DLD1 (cell line): Measurements from ENCODE around the gene ITGAE.

Source experiments
- in situ Hi-C: cut with HindIII; loops from 2 replicates; pipeline ENCODE4 v1.10.0; 2017; ENCODE audit warnings: low sequenced_read_pairs

The ITGAE gene

GRCh38 chr17:3697103-3697476 lies 103.9 kb downstream of the ITGAE start:
- in situ Hi-C loops: no loop called here

GRCh38 chr17:3695723-3696411 lies 105.1 kb downstream of the ITGAE start, which contains the start of gene P2RX5:
P2RX5 (minus strand) TSS chr17:3696155; CDS start chr17:3696005, 150 bp downstream.
- in situ Hi-C loops: no loop called here

- in situ Hi-C loops: no loop called here
Observed at GRCh38 chr17:3695129-3695722, 105.8 kb downstream of the ITGAE start.

GRCh38 chr17:3693829-3694231 lies 107.2 kb downstream of the ITGAE start:
- in situ Hi-C loops: no loop called here

- in situ Hi-C loops: no loop called here
Observed at GRCh38 chr17:3693141-3693540, 107.8 kb downstream of the ITGAE start.

GRCh38 chr17:3692346-3692745 lies 108.6 kb downstream of the ITGAE start:
- in situ Hi-C loops: no loop called here

- in situ Hi-C loops: no loop called here
Observed at GRCh38 chr17:3691617-3692067, 109.3 kb downstream of the ITGAE start.

- in situ Hi-C loops: no loop called here
Observed at GRCh38 chr17:3690094-3690715, 110.8 kb downstream of the ITGAE start.

GRCh38 chr17:3689262-3690093 lies 111.5 kb downstream of the ITGAE start:
- in situ Hi-C loops: no loop called here

GRCh38 chr17:3688852-3689261 lies 112.1 kb downstream of the ITGAE start:
- in situ Hi-C loops: no loop called here

- in situ Hi-C loops: no loop called here
Observed at GRCh38 chr17:3688027-3688553, 112.9 kb downstream of the ITGAE start.

- in situ Hi-C loops: no loop called here
Observed at GRCh38 chr17:3685174-3685573, 115.8 kb downstream of the ITGAE start.

GRCh38 chr17:3683054-3683511 lies 117.9 kb downstream of the ITGAE start:
- in situ Hi-C loops: no loop called here

GRCh38 chr17:3682033-3682432 lies 119.0 kb downstream of the ITGAE start:
- in situ Hi-C loops: no loop called here

GRCh38 chr17:3681565-3681964 lies 119.4 kb downstream of the ITGAE start:
- in situ Hi-C loops: no loop called here

GRCh38 chr17:3681057-3681456 lies 119.9 kb downstream of the ITGAE start:
- in situ Hi-C loops: no loop called here

GRCh38 chr17:3679531-3680126 lies 121.4 kb downstream of the ITGAE start:
- in situ Hi-C loops: no loop called here

- in situ Hi-C loops: no loop called here
Observed at GRCh38 chr17:3678821-3679530, 122.0 kb downstream of the ITGAE start.

GRCh38 chr17:3678095-3678820 lies 122.7 kb downstream of the ITGAE start:
- in situ Hi-C loops: no loop called here
